GM21737 (cell line): ENCODE measurements around the gene RNF8.
"Not testable (repeated sequence)": the region's sequence is repeated elsewhere in the genome, so short reads cannot be mapped to it uniquely, and the experiment has no call there.

ENCODE experiments used
- ATAC-seq: cut with Tn5 transposase; IDR thresholded peaks from one replicate; pipeline ENCODE4 v1.9.1; 2021; ENCODE audit warnings: mild to moderate bottlenecking, moderate library complexity; ENCODE audit not compliant: unreplicated experiment

The RNF8 gene

DNA sequence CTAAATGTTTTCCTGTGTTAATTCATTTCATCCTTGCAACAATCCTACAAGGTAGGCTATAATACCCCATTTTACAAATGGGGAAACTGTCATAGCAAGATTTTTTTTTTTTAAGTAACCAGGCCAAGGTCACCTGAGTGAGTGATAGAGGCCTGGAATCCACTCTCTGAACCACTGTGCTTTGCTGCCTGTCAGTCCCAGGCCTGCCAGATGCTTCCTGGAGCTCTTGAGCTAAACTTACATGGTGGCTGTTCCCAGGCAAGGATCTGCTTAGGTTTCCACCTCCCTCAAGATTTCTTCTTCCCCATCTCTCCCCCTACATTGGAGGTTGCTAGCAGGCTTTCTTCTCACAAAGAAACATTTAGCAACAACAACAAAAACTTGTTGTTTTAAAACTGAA is 32.7 kb upstream of the RNF8 start:
- no peak for ATAC-seq

DNA sequence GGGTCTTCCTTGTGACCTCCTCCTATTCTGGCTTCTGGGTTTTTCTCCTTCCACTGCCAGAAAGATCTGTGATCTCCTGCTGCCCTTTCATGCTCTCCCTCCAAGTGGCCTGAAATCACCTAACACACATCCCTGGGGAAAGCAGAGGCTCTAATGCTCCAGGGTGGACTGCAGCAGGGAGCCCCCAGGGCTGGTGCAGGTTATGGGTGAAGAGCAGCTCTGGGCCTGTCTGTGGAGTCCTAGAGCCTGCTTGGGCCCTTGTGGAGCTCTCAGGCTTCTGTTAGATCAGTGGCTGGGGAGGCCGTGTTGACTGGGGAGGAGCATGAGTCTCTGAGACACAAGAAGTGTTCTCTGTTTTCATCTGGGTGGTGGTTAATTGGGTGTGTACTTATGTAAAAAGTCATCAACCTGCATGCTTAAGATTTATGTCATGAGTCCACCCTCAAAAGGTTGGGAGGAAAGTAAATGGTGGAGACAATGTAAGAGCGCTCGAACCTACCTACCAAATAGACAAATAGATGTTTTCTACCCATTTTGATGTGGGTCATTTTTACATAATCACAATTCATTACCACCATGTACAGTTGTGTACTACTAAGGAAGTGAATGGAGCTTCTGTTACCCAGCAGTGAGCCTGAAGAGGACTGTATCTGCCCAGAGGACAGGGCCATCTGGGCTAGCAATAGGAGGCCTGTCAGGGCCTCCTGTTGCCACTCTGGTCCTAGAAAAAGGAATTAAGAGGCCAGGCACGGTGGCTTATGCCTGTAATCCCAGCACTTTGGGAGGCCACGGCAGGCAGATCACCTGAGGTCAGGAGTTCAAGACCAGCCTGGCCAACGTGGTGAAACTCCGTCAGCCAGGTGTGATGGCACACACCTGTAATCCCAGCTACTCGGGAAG is 32.0 kb upstream of the RNF8 start:
- ATAC-seq = no peak

DNA sequence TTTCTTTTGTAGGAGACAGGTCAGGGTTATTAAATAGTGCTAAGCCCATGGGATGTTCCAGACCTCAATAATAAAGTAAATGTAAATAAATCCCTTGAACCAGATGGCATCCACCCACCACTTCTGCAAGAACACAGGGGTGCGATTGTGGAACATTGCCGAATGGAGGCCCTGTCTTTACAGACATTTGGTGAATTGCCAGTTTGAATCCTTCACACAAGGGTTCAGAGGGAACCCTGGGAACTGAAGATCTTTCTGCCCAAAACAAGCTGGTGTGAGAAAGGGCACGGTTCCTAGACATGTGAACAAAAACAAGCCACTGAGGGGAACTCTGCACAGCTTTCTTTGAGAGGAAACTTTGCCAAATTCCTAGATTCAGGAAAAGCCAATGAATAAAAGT is 30.2 kb upstream of the RNF8 start:
- no peak for ATAC-seq

DNA sequence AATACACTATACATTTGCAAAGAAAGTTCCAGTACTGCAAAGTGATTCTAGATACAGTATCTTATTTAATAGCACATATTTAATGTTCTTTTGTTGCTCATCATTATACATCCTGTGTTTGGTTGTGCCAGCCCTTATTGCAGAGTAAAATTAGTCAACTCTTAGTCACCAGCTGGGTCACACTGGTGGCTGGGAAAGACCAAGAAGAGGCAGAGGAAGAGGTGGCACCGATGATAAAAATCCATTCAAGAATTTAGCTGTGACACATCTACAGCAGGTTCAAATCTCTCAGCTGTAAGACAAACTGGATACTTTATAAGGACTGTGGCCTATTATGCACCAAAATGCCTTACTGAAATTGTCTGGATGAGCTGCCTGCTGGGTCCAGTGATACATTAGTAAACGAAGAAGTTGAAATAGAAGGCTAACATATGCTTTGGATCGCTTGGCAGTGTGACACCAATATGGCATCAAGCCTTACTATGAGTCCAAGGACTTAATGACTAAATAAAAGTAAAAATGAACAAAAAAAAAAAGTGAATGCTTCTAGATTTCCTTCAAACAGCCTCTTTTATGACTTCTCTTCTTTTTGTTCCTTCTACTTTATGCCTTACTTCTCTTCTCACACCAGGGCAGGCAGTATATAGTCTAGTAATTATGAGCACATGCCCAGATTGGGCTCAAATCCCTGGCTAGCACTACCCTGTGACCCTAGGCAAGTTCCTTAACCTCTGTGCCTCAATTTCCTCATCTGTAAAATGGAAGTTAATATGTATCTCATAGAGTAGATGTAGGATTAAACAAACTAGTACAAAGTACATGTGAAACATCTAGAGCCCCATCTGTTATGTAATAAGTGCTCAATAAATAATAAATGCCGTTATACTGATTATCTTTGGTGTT is 29.4 kb upstream of the RNF8 start:
- no peak for ATAC-seq

DNA sequence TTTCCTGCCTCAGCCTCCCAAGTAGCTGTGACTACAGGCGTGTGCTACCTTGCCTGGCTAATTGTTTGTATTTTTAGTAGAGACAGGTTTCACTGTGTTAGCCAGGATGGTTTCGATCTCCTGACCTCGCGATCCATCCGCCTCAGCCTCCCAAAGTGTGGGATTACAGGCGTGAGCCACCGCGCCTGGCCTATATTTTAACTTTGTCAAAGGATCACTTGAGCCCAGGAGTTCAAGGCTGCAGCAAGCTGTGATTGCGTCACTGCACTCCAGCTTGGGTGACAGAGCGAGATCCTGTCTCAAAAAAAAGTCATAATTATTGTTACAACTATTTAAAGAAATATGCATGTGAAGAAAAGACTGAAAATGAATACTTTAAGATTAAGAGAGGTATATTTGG is 23.4 kb upstream of the RNF8 start:
- ATAC-seq = not testable (repeated sequence)

DNA sequence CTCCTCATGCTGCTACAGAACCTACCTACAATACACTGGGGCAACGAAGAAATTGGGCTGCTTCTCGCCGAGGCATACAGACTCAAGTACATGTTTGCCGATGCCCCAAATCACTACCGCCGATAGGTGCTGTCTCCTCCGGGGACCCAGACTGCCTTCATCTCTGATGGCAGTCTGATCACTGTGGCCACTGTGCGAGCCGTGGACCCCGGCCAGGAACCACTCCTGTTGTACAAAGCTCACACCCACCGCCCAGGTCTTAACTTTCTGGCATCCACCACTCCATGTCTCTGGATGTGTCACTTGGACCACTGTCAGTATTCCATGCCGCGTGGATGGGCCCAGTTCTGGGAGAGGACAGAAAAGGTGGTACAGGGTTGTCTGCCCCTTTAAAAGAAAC is 22.7 kb upstream of the RNF8 start:
- no peak for ATAC-seq

DNA sequence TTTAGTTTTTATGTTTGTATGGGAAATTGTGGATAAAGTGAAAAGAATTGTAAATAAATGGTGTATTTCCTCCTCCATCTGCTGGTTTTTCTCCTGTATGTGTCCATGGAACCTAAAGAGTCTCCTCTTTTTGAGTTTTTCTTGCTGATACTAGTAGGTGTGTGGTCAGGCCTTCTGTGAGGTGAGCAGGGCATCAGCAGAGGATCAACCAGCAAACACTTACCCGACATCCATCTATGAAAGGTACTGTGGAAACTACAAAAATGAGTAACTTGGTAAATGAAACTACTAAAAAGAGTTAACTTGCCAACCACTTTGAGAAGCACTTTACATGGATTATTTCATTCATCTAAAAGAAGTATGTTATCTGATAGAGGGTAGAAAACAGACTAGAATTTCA is 20.9 kb upstream of the RNF8 start:
- no peak for ATAC-seq

DNA sequence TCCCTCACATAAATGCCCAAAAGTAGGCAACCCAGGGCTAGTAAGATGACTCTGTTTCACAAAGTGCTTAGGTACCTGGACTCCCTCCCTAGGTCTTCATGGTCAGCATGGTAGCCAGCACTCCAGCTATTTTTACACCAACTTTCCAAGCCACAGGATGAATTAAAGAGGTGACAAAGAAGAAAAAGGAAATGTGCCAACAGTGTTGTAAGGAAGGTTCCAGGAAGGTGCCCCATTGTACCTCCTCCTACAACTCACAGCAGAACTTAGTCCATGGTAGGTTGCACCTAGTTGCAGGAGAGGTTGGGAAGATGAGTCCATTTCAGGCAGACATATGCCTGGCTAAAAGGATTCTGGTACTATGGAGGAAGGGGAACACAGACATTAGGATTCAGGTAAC is 19.7 kb upstream of the RNF8 start:
- ATAC-seq = no peak

DNA sequence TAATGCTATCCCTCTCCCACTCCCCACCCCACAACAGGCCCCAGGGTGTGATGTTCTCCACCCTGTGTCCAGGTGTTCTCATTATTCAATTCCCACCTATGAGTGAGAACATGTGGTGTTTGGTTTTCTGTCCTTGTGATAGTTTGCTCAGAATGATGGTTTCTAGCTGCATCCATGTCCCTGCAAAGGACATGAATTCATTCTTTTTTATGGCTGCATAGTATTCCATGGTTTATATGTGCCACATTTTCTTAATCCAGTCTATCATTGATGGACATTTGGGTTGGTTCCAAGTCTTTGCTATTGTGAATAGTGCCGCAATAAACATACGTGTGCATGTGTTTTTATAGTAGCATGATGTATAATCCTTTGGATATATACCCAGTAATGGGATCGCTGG is 15.5 kb upstream of the RNF8 start:
- not testable (repeated sequence) for ATAC-seq

DNA sequence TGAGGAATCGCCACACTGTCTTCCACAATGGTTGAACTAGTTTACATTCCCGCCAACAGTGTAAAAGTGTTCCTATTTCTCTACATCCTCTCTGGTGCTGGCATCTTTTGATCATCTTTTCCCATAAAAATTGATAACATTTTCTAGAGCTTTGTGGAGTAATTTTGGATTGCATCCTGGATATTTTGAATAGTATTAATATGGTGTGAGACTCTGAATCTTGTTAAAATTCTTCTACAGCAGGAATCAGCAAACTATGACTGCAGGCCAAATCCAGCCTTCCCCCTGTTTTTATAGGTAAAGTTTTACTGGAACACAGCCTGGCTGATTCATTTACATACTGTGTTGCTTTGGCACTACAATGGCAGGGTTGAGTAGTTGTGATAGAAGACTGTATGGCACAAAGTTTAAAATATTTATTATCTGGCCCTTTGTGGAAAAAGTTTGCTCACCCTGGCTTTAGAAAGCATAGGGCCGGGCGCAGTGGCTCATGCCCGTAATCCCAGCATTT is 15.0 kb upstream of the RNF8 start:
- no peak for ATAC-seq

DNA sequence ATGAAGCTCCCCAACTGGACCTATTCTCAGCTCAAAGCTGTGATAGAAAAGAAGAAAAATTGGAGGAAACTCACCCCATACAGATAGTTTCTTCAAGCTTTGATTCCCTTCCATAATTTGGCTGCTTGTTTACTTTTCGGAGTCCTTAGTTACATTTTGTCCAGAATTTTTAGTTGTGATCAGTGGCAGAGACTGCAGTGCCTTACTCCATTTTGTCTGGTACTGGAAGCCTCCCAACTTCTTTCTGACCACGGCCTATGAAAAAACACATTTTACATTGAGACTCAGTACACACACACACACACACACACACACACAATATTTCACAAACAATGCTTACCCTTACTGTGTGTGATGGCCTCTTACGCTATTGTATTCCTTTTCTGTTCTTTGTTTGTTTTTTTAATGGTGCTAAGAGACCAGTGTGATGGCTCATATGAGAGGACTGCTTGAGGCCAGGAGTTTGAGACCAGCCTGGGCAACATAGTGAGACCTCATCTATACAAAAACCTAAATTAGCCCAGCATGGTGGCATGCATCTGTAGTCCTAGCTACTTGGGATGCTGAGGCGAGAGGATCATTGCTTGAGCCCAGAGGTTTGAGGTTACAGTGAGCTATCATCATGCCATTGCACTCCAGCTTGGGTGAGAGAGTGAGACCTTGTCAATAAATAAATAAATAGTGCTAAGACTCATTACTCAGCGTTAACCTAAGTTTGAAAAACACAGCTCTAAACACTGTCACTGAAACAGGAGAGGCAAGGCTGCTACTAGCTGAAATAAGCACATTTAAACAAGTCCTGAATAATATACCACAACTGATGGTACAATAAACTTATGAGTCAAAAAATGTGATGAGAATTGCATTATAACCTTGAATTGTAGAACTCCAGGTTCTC is 13.8 kb upstream of the RNF8 start:
- ATAC-seq = no peak

DNA sequence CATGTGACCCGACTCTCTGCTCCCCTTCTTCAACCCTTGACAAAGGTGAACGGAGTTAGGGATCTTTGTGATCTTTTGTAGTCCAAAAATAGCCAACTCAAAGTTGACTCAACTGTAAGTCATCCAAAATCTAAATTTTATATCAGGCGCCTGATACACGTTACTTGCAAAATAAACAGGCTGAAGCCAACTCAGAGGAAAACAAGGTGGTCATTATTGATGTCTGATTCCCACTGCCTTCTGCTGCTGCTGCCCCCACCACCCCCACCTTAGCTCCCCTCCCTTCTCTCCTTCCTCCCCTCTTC is 13.2 kb upstream of the RNF8 start:
- no peak for ATAC-seq

DNA sequence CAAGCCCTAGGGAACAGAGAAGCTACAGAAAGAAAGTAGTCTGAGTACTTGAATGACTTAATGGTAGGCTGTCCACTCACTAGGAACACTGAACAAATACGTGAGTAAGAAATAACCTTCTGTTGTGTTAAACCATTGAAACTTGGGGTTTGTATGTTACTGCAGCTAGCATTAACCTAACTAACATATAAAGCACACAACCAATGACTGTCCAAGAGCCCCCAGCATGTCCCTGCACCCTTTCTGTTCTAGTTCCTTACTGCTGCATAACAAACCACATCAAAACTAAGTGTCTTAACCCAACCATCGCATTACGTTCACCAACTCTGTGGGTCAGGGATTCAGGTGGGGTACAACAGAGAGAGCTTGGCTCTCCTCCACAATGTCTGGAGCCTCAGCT is 10.5 kb upstream of the RNF8 start:
- no peak for ATAC-seq

DNA sequence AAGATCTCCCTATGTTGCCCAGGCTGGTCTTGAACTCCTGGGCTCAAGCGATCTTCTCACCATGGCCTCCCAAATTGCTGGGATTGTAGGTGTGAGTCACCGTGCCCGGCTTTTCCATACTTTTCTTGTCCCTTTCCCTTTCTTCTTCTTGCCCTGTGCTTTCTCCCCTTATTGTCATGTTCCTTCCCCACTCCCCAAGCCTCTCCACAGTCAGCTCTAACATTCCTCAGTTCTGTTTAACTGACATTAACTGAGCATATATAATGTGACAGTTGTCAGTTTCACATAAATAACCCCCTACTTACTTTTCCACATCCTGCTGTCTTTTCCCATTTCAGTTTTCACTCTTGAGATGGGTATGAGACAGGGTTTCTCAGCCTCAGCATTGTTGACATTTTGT is 9.5 kb upstream of the RNF8 start:
- no peak for ATAC-seq

DNA sequence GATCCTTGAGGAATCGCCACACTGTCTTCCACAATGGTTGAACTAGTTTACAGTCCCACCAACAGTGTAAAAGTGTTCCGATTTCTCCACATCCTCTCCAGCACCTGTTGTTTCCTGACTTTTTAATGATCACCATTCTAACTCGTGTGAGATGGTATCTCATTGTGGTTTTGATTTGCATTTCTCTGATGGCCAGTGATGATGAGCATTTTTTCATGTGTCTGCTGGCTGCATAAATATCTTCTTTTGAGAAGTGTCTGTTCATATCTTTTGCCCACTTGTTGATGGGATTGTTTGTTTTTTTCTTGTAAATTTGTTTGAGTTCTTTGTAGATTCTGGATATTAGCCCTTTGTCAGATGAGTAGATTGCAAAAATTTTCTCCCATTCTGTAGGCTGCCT is 8.0 kb upstream of the RNF8 start:
- not testable (repeated sequence) for ATAC-seq

DNA sequence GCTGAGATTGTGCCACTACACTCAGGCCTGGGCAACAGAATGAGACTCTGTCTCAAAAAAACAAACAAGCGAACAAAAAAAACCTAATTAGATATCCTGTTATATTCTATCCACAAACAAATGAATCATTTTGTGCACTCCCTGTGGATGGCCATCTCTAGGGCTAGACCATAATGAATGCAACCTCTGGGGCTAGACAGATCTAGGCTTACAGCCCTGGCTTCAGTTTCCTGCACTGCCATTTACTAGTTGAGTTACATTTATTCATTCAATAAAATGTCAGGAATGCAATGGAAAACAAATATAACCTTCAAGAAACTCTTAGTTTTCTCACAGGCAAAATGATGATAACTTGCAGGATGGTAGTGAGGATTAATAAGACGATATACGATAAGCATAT is 6.6 kb upstream of the RNF8 start:
- no peak for ATAC-seq

DNA sequence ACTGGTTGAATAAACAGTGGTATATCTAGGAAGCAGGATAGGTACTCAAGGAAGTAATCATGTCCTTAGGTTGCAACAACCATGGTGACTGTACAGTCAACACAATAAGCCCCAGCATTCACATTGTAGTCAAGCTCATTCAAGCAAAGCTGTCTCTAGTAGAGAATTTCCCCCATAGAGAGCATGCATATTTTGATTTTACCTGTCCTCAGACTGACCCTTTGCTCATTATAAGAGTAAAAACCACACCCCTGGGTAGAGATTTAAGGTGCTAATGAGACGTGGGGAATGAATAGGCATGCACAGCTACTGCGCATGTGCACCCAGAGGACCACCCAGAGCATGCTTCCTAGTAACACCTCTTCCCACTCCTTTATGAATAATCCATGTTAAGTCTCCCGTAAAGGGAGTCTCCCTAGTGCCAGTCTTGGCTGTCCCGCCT is 6.1 kb upstream of the RNF8 start:
- no peak for ATAC-seq

DNA sequence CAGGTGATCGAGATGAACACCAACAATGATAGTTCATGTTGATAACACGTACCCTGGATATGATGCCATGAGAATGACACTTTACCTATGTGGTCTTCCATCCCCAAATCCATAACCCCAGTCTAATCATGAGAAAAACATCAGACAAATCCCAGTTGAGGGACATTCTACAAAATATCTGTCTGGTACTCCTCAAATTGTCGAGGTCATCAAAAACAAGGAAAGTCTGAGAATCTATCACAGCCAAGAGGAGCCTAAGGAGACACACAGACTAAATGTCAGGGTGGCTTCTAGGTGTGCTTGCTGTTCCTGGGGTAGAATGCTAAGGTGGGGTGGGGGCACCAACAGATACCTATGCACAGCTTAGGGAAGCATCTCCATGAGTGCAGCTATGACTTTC is 2.8 kb upstream of the RNF8 start:
- no peak for ATAC-seq

DNA sequence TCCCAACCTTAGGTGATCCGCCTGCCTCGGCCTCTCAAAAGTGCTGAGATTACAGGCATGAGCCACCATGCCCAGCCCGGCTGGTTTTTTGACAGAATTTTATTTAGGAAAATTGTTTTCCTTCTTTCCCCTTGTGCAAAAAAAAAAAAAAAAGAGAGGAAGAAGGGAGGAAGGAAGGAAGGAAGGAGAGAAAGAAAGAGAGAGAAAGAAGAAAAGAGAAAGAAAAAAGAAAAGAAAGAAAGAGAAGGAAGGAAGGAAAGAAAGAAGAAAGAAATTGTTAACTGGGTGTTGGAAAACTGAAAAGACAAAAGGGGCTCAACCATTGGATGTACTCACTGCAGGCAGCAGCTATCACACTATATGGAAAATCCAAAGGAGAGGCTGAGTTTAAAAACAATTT is 1.4 kb upstream of the RNF8 start:
- ATAC-seq = no peak

DNA sequence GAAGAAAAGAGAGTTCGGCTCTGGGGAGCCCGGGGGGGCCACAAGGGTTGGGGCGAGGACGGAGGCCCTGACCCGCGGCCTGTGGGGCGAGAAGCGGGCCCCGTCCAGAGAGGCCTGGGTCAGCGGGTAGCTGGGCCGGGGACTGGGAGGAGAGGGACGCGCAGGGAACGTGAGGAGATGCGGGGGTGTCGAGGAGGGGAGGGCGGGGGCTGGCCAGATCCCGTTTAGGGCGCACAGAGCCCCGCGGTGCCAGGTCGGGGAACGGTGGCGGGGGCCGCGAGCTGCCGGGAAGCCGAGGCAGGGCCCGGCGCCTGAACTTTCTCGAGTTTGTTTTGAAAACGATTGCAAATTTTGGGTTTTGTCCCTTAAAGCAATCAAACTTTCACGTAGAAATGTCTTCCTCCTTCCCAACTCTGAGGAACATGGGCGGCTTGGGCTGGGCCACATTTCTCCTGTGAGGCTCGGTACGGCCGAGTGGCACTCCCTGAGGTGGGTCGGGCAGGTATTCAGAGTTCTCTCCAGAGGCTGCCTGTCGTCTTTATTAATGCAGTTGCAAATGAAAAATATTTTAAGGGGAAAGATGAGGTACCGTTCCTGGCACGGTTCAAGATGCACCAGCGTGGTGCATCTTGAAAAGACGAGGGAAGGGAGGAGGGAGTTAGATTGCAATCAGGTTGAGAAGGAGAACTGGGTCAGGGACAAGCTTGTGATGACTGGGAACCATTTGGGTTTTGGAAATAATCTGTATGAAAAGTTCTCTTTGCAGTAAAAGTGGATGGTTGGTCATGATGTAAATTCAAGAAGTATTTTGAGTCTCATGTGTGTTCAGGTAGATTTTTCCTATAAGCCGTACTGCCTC is 972 bp downstream of the RNF8 start:
- no peak for ATAC-seq
